Spleen (tissue), 11 donors: ENCODE data around the gene SFMBT1. TPM values are rescaled to one million over a fixed set of nuclear protein-coding genes. Genes with fewer than 3 reads are reported as not detected.
A peak's percentile ranks its signal among the peaks of the same experiment; 100 is the strongest.

Source experiments
- DNase-seq: peaks from one replicate; pipeline ENCODE4 v3.0.0-alpha.2; 2020
- H3K27ac ChIP-seq, 8 donors: fragments of 200-600 bp; sonication (generic) in 7 of 8; 1 replicate in 4 of 8; 2 replicates in 4 of 8; pipeline versions ENCODE4 v1.5.0 to v1.8.0; 2016 to 2021; ENCODE audit warnings: inconsistent platforms in 4 of 8, mild to moderate bottlenecking in 4 of 8, moderate library complexity in 1 of 8
- H3K27me3 ChIP-seq, 7 donors: fragments of 200-600 bp; sonication (generic) in 6 of 7; replicated peaks in 1 of 7; 1 replicate in 4 of 7; 2 replicates in 3 of 7; pipeline versions ENCODE4 v1.5.0 to v1.8.0; 2016 to 2021; ENCODE audit warnings: inconsistent platforms in 3 of 7, mild to moderate bottlenecking in 1 of 7
- H3K36me3 ChIP-seq, 6 donors: fragments of 200-600 bp; sonication (generic) in 5 of 6; 1 replicate in 4 of 6; 2 replicates in 2 of 6; pipeline versions ENCODE4 v1.5.0 to v1.8.0; 2016 to 2021; ENCODE audit warnings: inconsistent platforms in 2 of 6
- H3K4me1 ChIP-seq, 6 donors: fragments of 200-600 bp; sonication (generic) in 5 of 6; 1 replicate in 3 of 6; 2 replicates in 3 of 6; pipeline versions ENCODE4 v1.5.0 to v1.8.0; 2016 to 2021; ENCODE audit warnings: inconsistent platforms in 3 of 6
- H3K4me3 ChIP-seq, 8 donors: fragments of 200-600 bp; sonication (generic) in 7 of 8; 1 replicate in 4 of 8; 2 replicates in 4 of 8; pipeline versions ENCODE4 v1.5.0 to v1.8.0; 2016 to 2021; ENCODE audit warnings: inconsistent platforms in 4 of 8, mild to moderate bottlenecking in 4 of 8, moderate library complexity in 2 of 8
- H3K9me3 ChIP-seq, 8 donors: fragments of 200-600 bp; sonication (generic) in 7 of 8; 1 replicate in 4 of 8; 2 replicates in 4 of 8; pipeline versions ENCODE4 v1.5.0 to v1.8.0; 2016 to 2021; ENCODE audit warnings: inconsistent platforms in 4 of 8
- CTCF ChIP-seq, 11 experiments: fragments of 200-600 bp in 7 of 11; fragments of 450-650 bp in 4 of 11; sonication (generic) in 4 of 11; IDR thresholded peaks in 8 of 11; conservative IDR thresholded peaks in 3 of 11; 1 replicate in 7 of 11; 2 replicates in 4 of 11; pipeline versions ENCODE4 v1.4.0 to v1.8.0; 2016 to 2021; ENCODE audit warnings: antibody characterized with exemption in 11 of 11, inconsistent platforms in 4 of 11, mild to moderate bottlenecking in 1 of 11
- POLR2A ChIP-seq, 3 donors: fragments of 450-650 bp; IDR thresholded peaks; one replicate each; pipeline ENCODE4 v1.5.1; 2017; ENCODE audit warnings: antibody characterized with exemption in 3 of 3, mild to moderate bottlenecking in 1 of 3
- POLR2AphosphoS5 ChIP-seq, 3 donors: sonication (generic); formaldehyde crosslinking; IDR thresholded peaks; one replicate each; pipeline ENCODE4 v1.5.1; 2017; ENCODE audit warnings: antibody characterized with exemption in 3 of 3
- WGBS, 5 donors: extraction: QIAGEN DNeasy Blood & Tissue Kit in 3 of 5; methylation state at CpG; one replicate each; pipeline versions ENCODE4 v1.1.5 to v1.1.7; 2013 to 2018; 5-methylcytosine and 5-hydroxymethylcytosine counted together
- intact Hi-C: fragments of 100-400 bp; cut with DNase I; formaldehyde crosslinking; loops from one replicate; pipeline ENCODE4 v1.15.0; 2023; ENCODE audit warnings: low total_unique reads
- polyA plus RNA-seq, 3 donors: library from polyadenylated mRNA; stranded (reverse); fragments of 200-250 nt; gene quantifications; one replicate each; pipeline ENCODE4 v1.2.1, GENCODE V29; 2013
- total RNA-seq, 7 donors: library from RNA; depleted of rRNA in 3 of 7; stranded (reverse); fragments of >200 nt in 3 of 7; fragmentation: NEBNext Ultra II Directional in 4 of 7; extraction: Animal tissue kit (Norgen Biotek cat#: 25700) in 4 of 7; gene quantifications; one replicate each; pipeline versions ENCODE4 v1.1.0 to v1.2.1, GENCODE V29; 2016 to 2021
- donor health status: healthy with polysubstance abuse.
- donor health status: DM: no; HTN: no; CAD: no; lungs with moderate emphysema.
- donor health status: DM: no; HTN: no; CAD: no.
- donor health status: Bipolar disorder and iron deficiency.
- donor health status: healthy.
- donor health status: DM: no; HTN: no; CAD: no.
- donor health status: DM: yes; HTN: yes; CAD: no.

SFMBT1 gene
- total and polyA plus RNA-seq, 10 donors, result 3.0 to 24.9 (median 12.3) TPM

GRCh38 chr3:53069422-53070068, 23.7 kb upstream of the SFMBT1 start:
- peaks cover 0 to 25% (median 20%) of the 10 kb centered on the region in 6 donors for H3K4me1 ChIP-seq
- intact Hi-C loops, result loop anchor here (10.0 kb wide), 1 partner anchor 135 kb away; no protein-coding TSS in a partner anchor
- 71 to 93% (median 84%) methylated on average over 4 of the region's 4 CpGs for WGBS, 5 donors
- H3K27ac ChIP-seq, result no peak overlapping the region
- TF ChIP-seq POLR2AphosphoS5 (IDR thresholded peaks at IDR 0.05), result no peak
- TF ChIP-seq CTCF (IDR thresholded peaks at IDR 0.05 in 8 of 11, conservative IDR thresholded peaks at IDR 0.05 in 3 of 11), result no peak
- no peak for TF ChIP-seq POLR2A (IDR thresholded peaks at IDR 0.05)
- peaks cover 0 to 11% (median 0%) of the 10 kb centered on the region in 7 donors for H3K27me3 ChIP-seq
- no peak overlapping the region for H3K4me3 ChIP-seq
- H3K9me3 ChIP-seq, result no peaks in the 10 kb centered on the region
- peak; percentile 41 for DNase-seq
- no peaks in the 10 kb centered on the region for H3K36me3 ChIP-seq

GRCh38 chr3:53068176-53068575, 22.3 kb upstream of the SFMBT1 start:
- Histone ChIP-seq H3K36me3 (no peaks in the 10 kb centered on the region), H3K27ac (no peak overlapping the region), H3K4me1 (peaks cover 0 to 17% (median 14%) of the 10 kb centered on the region in 6 donors), H3K9me3 (no peaks in the 10 kb centered on the region), H3K27me3 (peaks cover 0 to 11% (median 0%) of the 10 kb centered on the region in 7 donors), H3K4me3 (no peak overlapping the region)
- no peak for TF ChIP-seq CTCF (IDR thresholded peaks at IDR 0.05 in 8 of 11, conservative IDR thresholded peaks at IDR 0.05 in 3 of 11)
- TF ChIP-seq POLR2A (IDR thresholded peaks at IDR 0.05), result no peak
- TF ChIP-seq POLR2AphosphoS5 (IDR thresholded peaks at IDR 0.05), result no peak
- intact Hi-C loops, result loop anchor here (10.0 kb wide), 1 partner anchor 133 kb away; no protein-coding TSS in a partner anchor
- WGBS, 5 donors, result 62 to 100% (median 93%) methylated on average over 2 to 3 of the region's 3 CpGs
- no peak for DNase-seq

- no peak for TF ChIP-seq POLR2A (IDR thresholded peaks at IDR 0.05)
- TF ChIP-seq CTCF (IDR thresholded peaks at IDR 0.05 in 8 of 11, conservative IDR thresholded peaks at IDR 0.05 in 3 of 11), result no peak
- no peak for TF ChIP-seq POLR2AphosphoS5 (IDR thresholded peaks at IDR 0.05)
These were observed 21.7 kb upstream of the SFMBT1 start for GRCh38 chr3:53067567-53067966.

GRCh38 chr3:53065841-53066480, 20.1 kb upstream of the SFMBT1 start:
- no peaks in the 10 kb centered on the region for H3K9me3 ChIP-seq
- no peaks in the 10 kb centered on the region for H3K4me1 ChIP-seq
- H3K36me3 ChIP-seq, result no peaks in the 10 kb centered on the region
- intact Hi-C loops, result loop anchor here (10.0 kb wide), 1 partner anchor 131 kb away; no protein-coding TSS in a partner anchor
- WGBS, 5 donors, result 78 to 88% (median 84%) methylated on average over 7 of the region's 7 CpGs
- peaks cover 0 to 25% (median 0%) of the 10 kb centered on the region in 7 donors for H3K27me3 ChIP-seq
- no peak overlapping the region for H3K27ac ChIP-seq
- no peak for DNase-seq
- H3K4me3 ChIP-seq, result no peak overlapping the region
- no peak for TF ChIP-seq POLR2AphosphoS5 (IDR thresholded peaks at IDR 0.05)
- no peak for TF ChIP-seq CTCF (IDR thresholded peaks at IDR 0.05 in 8 of 11, conservative IDR thresholded peaks at IDR 0.05 in 3 of 11)
- TF ChIP-seq POLR2A (IDR thresholded peaks at IDR 0.05), result no peak

More at GRCh38 chr3:53067567-53067966, 21.7 kb upstream of the SFMBT1 start:
- H3K27me3 ChIP-seq, result peaks cover 0 to 13% (median 0%) of the 10 kb centered on the region in 7 donors
- H3K4me3 ChIP-seq, result no peak overlapping the region
- H3K9me3 ChIP-seq, result no peaks in the 10 kb centered on the region
- no peak overlapping the region for H3K27ac ChIP-seq
- WGBS, 5 donors, result 63 to 89% (median 73%) methylated on average over 3 of the region's 3 CpGs
- peaks cover 0 to 11% (median 8%) of the 10 kb centered on the region in 6 donors for H3K4me1 ChIP-seq
- intact Hi-C loops, result loop anchor here (10.0 kb wide), 1 partner anchor 133 kb away; no protein-coding TSS in a partner anchor
- no peaks in the 10 kb centered on the region for H3K36me3 ChIP-seq
- DNase-seq, result no peak
